ENCODE data around the gene ACADL.

ACADL gene

GRCh38 chr2:210224941-210225672 is at the start of gene ACADL:
Gene ACADL (minus strand): TSS chr2:210225447. CDS start chr2:210225263, 184 bp downstream.
- Mint-ChIP-seq H3K36me3 (no peaks in the 10 kb centered on the region), H3K4me3 (peak within 1 kb of the TSS; percentile 39), H3K9me3 (no peaks in the 10 kb centered on the region), H3K27ac (no peak within 1 kb of the TSS), H3K4me1 (peaks cover 5% of the 10 kb centered on the region)
- ATAC-seq (peak; percentile 65), DNase-seq (ENCODE audit: low spot score in 2 of 2) (peak; percentile 4 to 49)

GRCh38 chr2:210271300-210271699 is 46.1 kb upstream of the ACADL start:
- no peaks in the 10 kb centered on the region for H3K4me1 Mint-ChIP-seq
- H3K4me3 Mint-ChIP-seq, result no peak overlapping the region
- DNase-seq (ENCODE audit: low spot score in 2 of 2) (no peak), ATAC-seq (no peak)
- no peaks in the 10 kb centered on the region for H3K9me3 Mint-ChIP-seq
- H3K27ac Mint-ChIP-seq, result no peak overlapping the region
- H3K36me3 Mint-ChIP-seq, result no peaks in the 10 kb centered on the region

- H3K9me3 Mint-ChIP-seq, result no peaks in the 10 kb centered on the region
- no peak overlapping the region for H3K4me3 Mint-ChIP-seq
- DNase-seq (ENCODE audit: low spot score in 2 of 2) (no peak), ATAC-seq (no peak)
- no peaks in the 10 kb centered on the region for H3K4me1 Mint-ChIP-seq
- H3K36me3 Mint-ChIP-seq, result no peaks in the 10 kb centered on the region
- H3K27ac Mint-ChIP-seq, result no peak overlapping the region
These were observed 43.9 kb upstream of the ACADL start for GRCh38 chr2:210269148-210269547.

GRCh38 chr2:210268281-210268680 is 43.0 kb upstream of the ACADL start:
- no peak for ATAC-seq
- DNase-seq (ENCODE audit: low spot score in 2 of 2), result no peak
- no peak overlapping the region for H3K27ac Mint-ChIP-seq
- no peak overlapping the region for H3K4me3 Mint-ChIP-seq
- no peaks in the 10 kb centered on the region for H3K36me3 Mint-ChIP-seq
- H3K4me1 Mint-ChIP-seq, result no peaks in the 10 kb centered on the region
- H3K9me3 Mint-ChIP-seq, result no peaks in the 10 kb centered on the region

- Mint-ChIP-seq H3K4me1 (no peaks in the 10 kb centered on the region), H3K9me3 (no peaks in the 10 kb centered on the region), H3K27ac (no peak overlapping the region), H3K36me3 (no peaks in the 10 kb centered on the region), H3K4me3 (no peak overlapping the region)
- ATAC-seq (no peak), DNase-seq (ENCODE audit: low spot score in 2 of 2) (no peak)
These were observed 42.5 kb upstream of the ACADL start for GRCh38 chr2:210267698-210268097.

GRCh38 chr2:210264282-210264681 is 39.0 kb upstream of the ACADL start:
- ATAC-seq (no peak), DNase-seq (ENCODE audit: low spot score in 2 of 2) (no peak)
- no peaks in the 10 kb centered on the region for H3K4me1 Mint-ChIP-seq
- no peak overlapping the region for H3K4me3 Mint-ChIP-seq
- H3K9me3 Mint-ChIP-seq, result no peaks in the 10 kb centered on the region
- no peaks in the 10 kb centered on the region for H3K36me3 Mint-ChIP-seq
- no peak overlapping the region for H3K27ac Mint-ChIP-seq

GRCh38 chr2:210263841-210264240 is 38.6 kb upstream of the ACADL start:
- ATAC-seq (peak; percentile 34), DNase-seq (ENCODE audit: low spot score in 2 of 2) (no peak)
- Mint-ChIP-seq H3K27ac (no peak overlapping the region), H3K36me3 (no peaks in the 10 kb centered on the region), H3K4me1 (no peaks in the 10 kb centered on the region), H3K9me3 (no peaks in the 10 kb centered on the region), H3K4me3 (no peak overlapping the region)

GRCh38 chr2:210262036-210262435 is 36.8 kb upstream of the ACADL start:
- DNase-seq (ENCODE audit: low spot score in 2 of 2), result no peak
- Mint-ChIP-seq H3K9me3 (no peaks in the 10 kb centered on the region), H3K36me3 (no peaks in the 10 kb centered on the region), H3K4me1 (no peaks in the 10 kb centered on the region), H3K4me3 (no peak overlapping the region), H3K27ac (no peak overlapping the region)
- no peak for ATAC-seq

- DNase-seq (ENCODE audit: low spot score in 2 of 2) (no peak), ATAC-seq (no peak)
These were observed 34.4 kb upstream of the ACADL start for GRCh38 chr2:210259687-210260086.

GRCh38 chr2:210252699-210253606 is 27.7 kb upstream of the ACADL start:
- Mint-ChIP-seq H3K9me3 (no peaks in the 10 kb centered on the region), H3K4me1 (no peaks in the 10 kb centered on the region), H3K27ac (no peak overlapping the region), H3K36me3 (no peaks in the 10 kb centered on the region), H3K4me3 (no peak overlapping the region)
- no peak for DNase-seq (ENCODE audit: low spot score in 2 of 2)
- ATAC-seq, result no peak

More at GRCh38 chr2:210259687-210260086, 34.4 kb upstream of the ACADL start:
- Mint-ChIP-seq H3K4me1 (no peaks in the 10 kb centered on the region), H3K9me3 (no peaks in the 10 kb centered on the region), H3K36me3 (no peaks in the 10 kb centered on the region), H3K4me3 (no peak overlapping the region), H3K27ac (no peak overlapping the region)

- Mint-ChIP-seq H3K27ac (no peak overlapping the region), H3K4me3 (no peak overlapping the region), H3K9me3 (peaks cover 3% of the 10 kb centered on the region), H3K4me1 (no peaks in the 10 kb centered on the region), H3K36me3 (no peaks in the 10 kb centered on the region)
- ATAC-seq (no peak), DNase-seq (ENCODE audit: low spot score in 2 of 2) (no peak)
These were observed 25.4 kb upstream of the ACADL start for GRCh38 chr2:210250622-210251021.

- Mint-ChIP-seq H3K36me3 (no peaks in the 10 kb centered on the region), H3K27ac (no peak overlapping the region), H3K9me3 (no peaks in the 10 kb centered on the region), H3K4me1 (no peaks in the 10 kb centered on the region), H3K4me3 (no peak overlapping the region)
- ATAC-seq (no peak), DNase-seq (ENCODE audit: low spot score in 2 of 2) (no peak)
These were observed 8.2 kb upstream of the ACADL start for GRCh38 chr2:210233487-210233886.

- no peak for ATAC-seq
- no peak for DNase-seq (ENCODE audit: low spot score in 2 of 2)
- Mint-ChIP-seq H3K4me1 (no peaks in the 10 kb centered on the region), H3K4me3 (no peak overlapping the region), H3K27ac (no peak overlapping the region), H3K9me3 (no peaks in the 10 kb centered on the region), H3K36me3 (no peaks in the 10 kb centered on the region)
These were observed 5.7 kb upstream of the ACADL start for GRCh38 chr2:210230984-210231383.

GRCh38 chr2:210230518-210230917 is 5.3 kb upstream of the ACADL start:
- Mint-ChIP-seq H3K9me3 (no peaks in the 10 kb centered on the region), H3K4me1 (no peaks in the 10 kb centered on the region), H3K27ac (no peak overlapping the region), H3K4me3 (no peak overlapping the region), H3K36me3 (no peaks in the 10 kb centered on the region)
- ATAC-seq (no peak), DNase-seq (ENCODE audit: low spot score in 2 of 2) (no peak)

GRCh38 chr2:210228586-210228985 is 3.3 kb upstream of the ACADL start:
- Mint-ChIP-seq H3K4me3 (no peak overlapping the region), H3K36me3 (no peaks in the 10 kb centered on the region), H3K9me3 (no peaks in the 10 kb centered on the region), H3K4me1 (peaks cover 5% of the 10 kb centered on the region), H3K27ac (no peak overlapping the region)
- ATAC-seq (peak; percentile 31), DNase-seq (ENCODE audit: low spot score in 2 of 2) (no peak)
